GM19395 (cell line): Measurements from ENCODE around the gene OR8S1.
A peak's percentile ranks its signal among the peaks of the same experiment; 100 is the strongest.
"Not testable (repeated sequence)": the region's sequence is repeated elsewhere in the genome, so short reads cannot be mapped to it uniquely, and the experiment has no call there.

Experiments used
- ATAC-seq: cut with Tn5 transposase; IDR thresholded peaks from one replicate; pipeline ENCODE4 v1.9.1; 2021; ENCODE audit warnings: mild to moderate bottlenecking, moderate library complexity; ENCODE audit not compliant: unreplicated experiment

The OR8S1 gene

DNA sequence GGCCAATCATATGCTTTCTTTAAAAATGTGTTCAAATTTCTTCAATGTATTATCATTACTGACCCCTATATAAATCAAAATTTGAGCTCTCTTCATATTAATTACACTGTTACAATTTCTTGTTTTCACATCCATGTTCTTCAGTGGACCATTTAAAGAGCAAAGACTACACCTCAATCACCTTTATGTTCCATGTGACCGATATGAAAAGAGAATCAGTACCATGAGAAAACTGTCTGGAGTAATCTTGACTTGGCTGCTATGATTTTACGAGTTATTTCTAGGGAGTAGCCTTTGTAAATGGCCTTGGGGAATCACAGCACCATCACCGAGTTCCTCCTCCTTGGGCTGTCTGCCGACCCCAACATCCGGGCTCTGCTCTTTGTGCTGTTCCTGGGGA lies at the start of gene OR8S1:
Gene OR8S1, plus strand, starts transcription at position 301 of the 400 bp plus-strand sequence. Its CDS starts 0 bp downstream, at position 301.
- no peak for ATAC-seq

DNA sequence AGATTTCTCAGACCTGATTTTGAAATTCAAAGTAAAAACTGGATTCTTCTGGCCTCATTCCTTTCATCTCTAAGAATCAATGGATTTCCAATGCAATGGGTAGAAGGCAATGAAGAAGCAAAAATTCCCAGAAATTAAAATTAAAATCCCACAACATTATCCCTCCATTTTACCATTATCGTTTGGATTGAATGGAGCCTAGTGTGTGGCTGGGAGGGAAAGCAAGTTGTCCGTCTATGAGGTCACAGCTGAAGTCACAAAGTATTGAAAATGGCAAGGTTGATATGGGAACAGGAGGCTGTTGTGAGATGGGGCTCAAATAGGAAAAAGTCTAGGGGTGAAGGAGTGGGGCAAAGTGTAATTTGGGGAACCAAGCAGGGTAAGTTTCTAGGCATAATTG lies 43.2 kb upstream of the OR8S1 start, which contains the start of gene C12orf54:
Gene C12orf54, plus strand, starts transcription at position 301 of the 400 bp plus-strand sequence. CDS start 799 bp downstream, outside the sequence.
- ATAC-seq, result no peak

- no peak for ATAC-seq
Observed at GRCh38 chr12:48482930-48483329, 42.5 kb upstream of the OR8S1 start.

DNA sequence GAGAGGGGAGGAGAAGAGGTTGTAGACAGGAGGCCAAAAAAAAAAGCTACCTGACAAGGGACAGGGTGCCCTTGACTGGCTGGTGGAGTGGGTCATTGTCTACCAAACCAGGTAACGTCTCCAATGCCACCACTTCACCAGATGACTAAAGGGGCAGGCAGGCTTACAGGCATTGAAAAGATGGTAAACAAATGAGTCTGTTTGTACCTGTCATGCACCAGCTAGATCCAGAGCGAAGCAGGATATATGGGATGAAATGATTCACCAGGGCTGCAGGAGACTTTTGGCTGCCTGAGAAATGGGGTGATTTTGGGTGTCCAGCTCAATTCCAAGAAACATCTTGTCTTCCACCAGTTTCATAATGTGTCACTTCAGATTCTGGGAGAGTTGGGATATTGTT lies 39.2 kb upstream of the OR8S1 start:
- no peak for ATAC-seq

GRCh38 chr12:48486679-48487078 lies 38.8 kb upstream of the OR8S1 start:
- no peak for ATAC-seq

DNA sequence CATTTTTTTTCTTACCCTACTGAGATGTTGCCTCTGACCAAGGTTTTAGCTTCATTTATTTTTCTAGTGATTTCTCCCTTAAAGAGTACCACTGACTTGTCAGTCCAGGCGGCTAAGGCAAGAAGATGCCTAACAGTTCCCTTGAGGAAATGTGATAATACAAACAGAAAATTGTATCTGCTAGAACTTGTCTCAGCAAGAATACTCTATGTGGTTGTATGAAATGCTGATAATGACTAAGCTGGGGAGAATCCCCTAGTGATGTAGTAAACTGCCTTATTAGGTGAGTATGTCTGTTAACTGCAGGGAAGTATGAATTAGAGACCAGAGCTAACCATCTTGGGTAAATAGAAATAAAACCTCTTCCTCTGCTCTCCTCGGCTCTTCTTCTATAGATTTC lies 36.4 kb upstream of the OR8S1 start:
- peak; percentile 92 for ATAC-seq

DNA sequence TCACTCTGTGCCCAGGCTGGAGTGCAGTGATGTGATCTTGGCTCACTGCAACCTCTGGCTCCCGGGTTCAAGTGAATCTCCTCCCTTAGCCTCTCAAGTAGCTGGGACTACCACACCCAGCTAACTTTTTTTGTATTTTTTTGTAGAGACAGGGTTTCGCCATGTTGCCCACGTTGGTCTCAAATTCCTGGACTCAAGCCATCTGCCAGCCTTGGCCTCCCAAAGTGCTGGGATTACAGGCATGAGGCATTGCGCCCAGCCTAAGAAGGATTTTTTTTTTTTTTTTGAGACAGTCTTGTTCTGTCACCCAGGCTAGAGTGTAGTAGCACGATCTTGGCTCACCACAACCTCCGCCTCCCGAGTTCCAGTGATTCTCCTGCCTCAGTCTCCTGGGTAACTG lies 36.0 kb upstream of the OR8S1 start:
- not testable (repeated sequence) for ATAC-seq

GRCh38 chr12:48500281-48500680 lies 25.2 kb upstream of the OR8S1 start:
- ATAC-seq, result not testable (repeated sequence)

GRCh38 chr12:48506836-48507235 lies 18.6 kb upstream of the OR8S1 start:
- not testable (repeated sequence) for ATAC-seq

DNA sequence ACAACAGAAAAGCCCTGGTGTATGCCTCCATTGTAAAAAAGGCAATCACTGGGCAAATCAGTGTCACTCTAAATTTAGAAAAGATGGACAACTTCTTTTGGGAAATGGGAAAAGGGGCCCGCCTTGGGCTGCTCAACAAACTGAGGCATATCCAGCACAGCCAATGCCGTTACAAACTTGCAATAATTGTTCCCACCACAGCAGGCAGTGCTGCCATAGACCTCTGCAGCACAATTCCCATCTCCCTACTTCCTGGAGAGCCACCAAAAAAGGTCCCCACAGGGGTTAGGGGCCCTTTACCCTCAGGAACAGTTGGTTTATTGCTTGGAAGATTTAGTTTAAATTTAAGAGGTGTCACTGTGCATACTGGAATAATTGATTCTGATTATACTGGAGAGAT lies 16.4 kb upstream of the OR8S1 start:
- ATAC-seq, result no peak

- no peak for ATAC-seq
Observed at GRCh38 chr12:48510111-48510510, 15.3 kb upstream of the OR8S1 start.

GRCh38 chr12:48512855-48513254 lies 12.6 kb upstream of the OR8S1 start:
- peak; percentile 82 for ATAC-seq

DNA sequence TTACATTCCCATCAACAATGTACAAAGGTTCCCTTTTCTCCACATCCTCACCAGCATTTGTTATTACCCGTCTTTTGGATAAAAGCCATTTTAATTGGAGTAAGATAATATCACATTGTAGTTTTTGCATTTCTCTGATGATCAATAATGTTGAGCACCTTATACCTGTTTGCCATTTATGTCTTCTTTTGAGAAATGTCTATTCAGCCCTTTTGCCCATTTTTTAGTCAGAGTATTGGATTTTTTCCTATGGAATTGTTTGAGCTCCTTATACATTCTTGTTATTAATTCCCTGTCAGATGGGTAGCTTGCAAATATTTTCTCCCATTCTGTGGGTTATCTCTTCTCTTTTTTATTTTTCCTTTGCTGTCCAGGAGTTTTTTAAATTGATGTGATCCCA lies 10.7 kb upstream of the OR8S1 start:
- ATAC-seq, result no peak

- ATAC-seq, result not testable (repeated sequence)
Observed at GRCh38 chr12:48520381-48520780, 5.1 kb upstream of the OR8S1 start.

DNA sequence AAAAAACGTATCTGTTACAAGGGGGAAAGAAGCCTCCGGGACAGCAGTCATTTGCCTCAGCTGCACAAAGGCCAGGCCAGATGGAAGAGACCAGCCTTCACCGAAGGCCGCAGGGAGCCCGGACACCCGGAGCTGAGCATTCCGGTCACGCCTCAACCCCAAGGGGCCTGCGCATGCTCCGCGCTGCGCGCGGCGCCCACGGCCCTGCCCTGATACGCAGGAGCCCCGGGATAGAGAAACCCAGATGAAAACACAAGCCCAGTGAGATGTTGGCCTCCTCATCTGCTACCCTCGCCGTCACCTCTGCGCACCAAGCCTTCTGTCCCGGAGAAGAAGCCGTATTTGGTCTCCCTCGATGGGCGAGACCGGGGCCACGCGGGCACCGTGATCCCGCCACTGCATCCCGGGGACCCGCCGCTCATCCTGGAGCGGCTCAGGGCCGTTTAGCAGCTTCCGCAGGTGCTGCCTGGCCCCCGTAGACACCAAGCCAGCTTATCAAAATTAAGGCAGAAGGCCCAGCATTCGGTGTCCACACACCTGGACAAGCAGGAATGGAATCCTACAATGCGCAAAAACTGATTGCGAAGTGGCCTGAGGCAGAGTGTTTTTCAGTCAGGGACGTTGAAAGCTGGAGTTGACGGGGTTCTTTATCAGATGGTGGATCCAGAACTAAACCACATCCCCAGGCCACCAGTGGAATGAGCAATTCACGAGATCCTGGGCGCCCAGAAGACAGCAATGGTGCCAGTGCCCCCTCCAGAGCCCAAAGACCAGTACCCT lies 2.6 kb downstream of the OR8S1 start:
- ATAC-seq, result no peak

- ATAC-seq, result no peak
Observed at GRCh38 chr12:48532601-48533000, 7.2 kb downstream of the OR8S1 start.

DNA sequence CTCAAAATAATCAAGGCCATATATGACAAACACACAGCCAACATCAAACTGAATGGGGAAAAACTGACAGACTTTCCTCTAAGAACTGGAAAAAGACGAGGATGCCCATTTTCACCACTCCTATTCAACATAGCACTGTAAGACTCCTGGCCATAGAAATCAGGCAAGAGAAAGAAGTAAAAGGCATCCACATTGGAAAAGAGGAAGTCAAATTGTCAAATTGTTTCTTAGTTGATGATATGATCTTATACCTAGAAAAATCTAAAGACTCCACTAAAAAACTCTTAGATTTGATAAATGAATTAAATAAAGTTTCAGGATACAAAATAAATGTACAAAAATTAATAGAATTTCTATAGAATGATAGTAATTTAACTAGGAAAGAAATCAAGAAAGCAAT lies 11.2 kb downstream of the OR8S1 start:
- ATAC-seq, result no peak

DNA sequence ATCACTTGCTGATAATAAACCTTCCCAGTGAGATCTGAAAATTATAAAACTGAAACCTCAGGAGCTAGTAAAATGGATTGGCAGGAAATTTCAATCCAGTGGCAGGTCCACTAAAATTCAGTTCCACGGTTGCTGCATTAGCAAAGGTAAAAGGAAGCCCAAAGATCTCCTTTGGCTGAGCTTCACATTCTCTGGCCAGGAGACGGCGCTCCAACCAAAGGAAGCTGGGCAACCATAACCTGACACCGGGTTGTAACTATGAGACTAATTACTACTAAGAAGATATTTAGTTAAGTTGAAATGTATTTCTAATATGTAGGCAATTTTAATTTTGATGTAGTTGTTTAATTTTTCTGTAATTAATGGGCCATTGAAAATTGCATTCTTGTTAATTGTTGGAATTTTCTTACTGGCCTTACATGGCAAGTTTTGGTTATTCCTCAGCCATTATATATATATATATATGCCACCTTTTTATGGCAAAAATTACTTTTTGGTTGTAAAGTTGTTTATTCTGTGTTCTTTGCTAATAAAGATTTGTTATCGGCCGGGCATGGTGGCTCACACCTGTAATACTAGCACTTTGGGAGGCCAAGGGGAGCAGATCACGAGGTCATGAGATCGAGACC lies 17.0 kb downstream of the OR8S1 start:
- ATAC-seq, result no peak

DNA sequence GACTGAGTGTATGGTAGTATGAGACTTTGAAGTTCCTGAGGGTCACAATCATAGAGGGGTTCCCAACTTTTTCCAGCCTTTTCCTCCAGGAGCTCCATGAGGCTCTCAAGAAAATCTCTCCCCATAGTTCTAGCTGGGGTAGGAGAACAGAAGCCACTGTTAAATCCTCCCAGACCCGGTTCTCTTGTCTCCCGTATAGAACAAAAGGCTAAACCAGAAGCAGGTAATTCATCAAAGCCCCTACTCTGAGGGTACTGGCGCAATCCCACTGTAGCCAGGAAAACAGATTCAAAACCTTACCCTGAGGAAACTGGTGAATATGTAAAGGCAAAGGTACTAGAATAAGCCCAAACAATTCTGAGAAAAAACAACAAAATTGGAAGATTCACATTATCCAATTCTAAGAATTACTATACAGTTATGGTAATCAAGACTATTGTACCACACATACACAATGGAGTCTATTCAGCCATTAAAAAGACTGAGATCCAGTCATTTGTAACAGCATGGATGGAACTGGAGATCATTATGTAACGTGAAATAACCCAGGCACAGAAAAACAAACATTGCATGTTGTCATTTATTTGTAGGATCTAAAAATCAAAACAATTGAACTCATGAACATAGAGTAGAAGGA lies 20.5 kb downstream of the OR8S1 start:
- ATAC-seq, result no peak

DNA sequence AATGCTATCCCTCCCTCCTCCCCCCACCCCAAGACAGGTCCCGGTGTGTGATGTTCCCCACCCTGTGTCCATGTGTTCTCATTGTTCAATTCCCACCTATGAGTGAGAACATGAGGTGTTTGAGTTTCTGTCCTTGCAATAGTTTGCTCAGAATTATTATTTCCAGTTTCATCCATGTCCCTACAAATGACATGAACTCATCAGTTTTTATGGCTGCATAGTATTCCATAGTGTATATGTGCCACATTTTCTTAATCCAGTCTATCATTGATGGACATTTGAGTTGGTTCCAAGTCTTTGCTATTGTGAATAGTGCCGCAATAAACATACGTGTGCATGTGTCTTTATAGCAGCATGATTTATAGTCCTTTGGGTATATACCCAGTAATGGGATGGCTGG lies 21.6 kb downstream of the OR8S1 start:
- ATAC-seq, result not testable (repeated sequence)

DNA sequence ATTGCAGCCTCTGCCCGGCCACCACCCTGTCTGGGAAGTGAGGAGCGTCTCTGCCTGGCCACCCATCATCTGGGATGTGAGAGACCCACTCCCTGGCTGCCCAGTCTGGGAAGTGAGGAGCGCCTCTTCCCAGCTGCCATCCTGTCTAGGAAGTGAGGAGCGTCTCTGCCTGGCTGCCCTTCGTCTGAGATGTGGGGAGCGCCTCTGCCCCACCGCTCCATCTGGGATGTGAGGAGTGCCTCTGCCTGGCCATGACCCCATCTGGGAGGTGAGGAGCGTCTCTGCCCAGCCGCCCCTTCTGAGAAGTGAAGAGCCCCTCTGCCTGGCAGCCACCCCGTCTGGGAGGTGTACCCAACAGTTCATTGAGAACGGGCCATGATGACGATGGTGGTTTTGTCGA lies 26.2 kb downstream of the OR8S1 start:
- not testable (repeated sequence) for ATAC-seq
